Neural progenitor cell (in vitro differentiated cells): Measurements from ENCODE around the gene MGMT. TPM values are rescaled to one million over a fixed set of nuclear protein-coding genes. Genes with fewer than 3 reads are reported as not detected.

Experiments used
- DNase-seq: peaks from one replicate; pipeline ENCODE4 v3.0.0-alpha.2; 2016; ENCODE audit warnings: low spot score
- H2AFZ ChIP-seq: fragments of 200-600 bp; sonication (generic); replicated peaks from 2 replicates; pipeline ENCODE4 v1.6.1; 2016; ENCODE audit warnings: antibody characterized with exemption
- H3F3A ChIP-seq: fragments of 200-600 bp; sonication (generic); 2 replicates; pipeline ENCODE4 v1.6.1; 2016; ENCODE audit warnings: antibody characterized with exemption, low read depth
- H3K27ac ChIP-seq: fragments of 200-600 bp; sonication (generic); 2 replicates; pipeline ENCODE4 v1.5.1; 2016; ENCODE audit warnings: mild to moderate bottlenecking
- H3K27me3 ChIP-seq: fragments of 200-600 bp; sonication (generic); 2 replicates; pipeline ENCODE4 v1.6.1; 2016; ENCODE audit warnings: mild to moderate bottlenecking, moderate library complexity
- H3K36me3 ChIP-seq: fragments of 200-600 bp; sonication (generic); 2 replicates; pipeline ENCODE4 v1.5.1; 2016
- H3K4me1 ChIP-seq: fragments of 200-600 bp; sonication (generic); 2 replicates; pipeline ENCODE4 v1.6.1; 2016; ENCODE audit warnings: mixed run types
- H3K4me2 ChIP-seq: fragments of 200-600 bp; sonication (generic); 2 replicates; pipeline ENCODE4 v1.6.1; 2016
- H3K4me3 ChIP-seq: fragments of 200-600 bp; sonication (generic); 2 replicates; pipeline ENCODE4 v1.5.1; 2016
- H3K79me2 ChIP-seq: fragments of 200-600 bp; sonication (generic); 2 replicates; pipeline ENCODE4 v1.6.1; 2016; ENCODE audit warnings: low read depth
- H3K9ac ChIP-seq: fragments of 200-600 bp; sonication (generic); 2 replicates; pipeline ENCODE4 v1.6.1; 2016
- H3K9me3 ChIP-seq: fragments of 200-600 bp; sonication (generic); 2 replicates; pipeline ENCODE4 v1.5.1; 2016; ENCODE audit warnings: low read depth
- H4K20me1 ChIP-seq: fragments of 200-600 bp; sonication (generic); 2 replicates; pipeline ENCODE4 v1.6.1; 2016; ENCODE audit warnings: low read depth
- H3K27ac Mint-ChIP-seq: 3 replicates; pipeline ENCODE4 v1.8.0; 2021; ENCODE audit warnings: mixed read lengths
- H3K27me3 Mint-ChIP-seq: 2 replicates; pipeline ENCODE4 v1.8.0; 2022; ENCODE audit warnings: low read depth, mild to moderate bottlenecking, inconsistent platforms, moderate library complexity, mixed read lengths; ENCODE audit not compliant: insufficient read depth
- H3K36me3 Mint-ChIP-seq: 3 replicates; pipeline ENCODE4 v1.8.0; 2021; ENCODE audit warnings: mixed read lengths
- H3K4me1 Mint-ChIP-seq: 3 replicates; pipeline ENCODE4 v1.8.0; 2021; ENCODE audit warnings: mixed read lengths
- H3K4me3 Mint-ChIP-seq: 3 replicates; pipeline ENCODE4 v1.8.0; 2021; ENCODE audit warnings: mild to moderate bottlenecking, moderate library complexity, mixed read lengths
- H3K9me3 Mint-ChIP-seq: 3 replicates; pipeline ENCODE4 v1.8.0; 2020; ENCODE audit warnings: mixed read lengths
- CTCF ChIP-seq: fragments of 200-600 bp; sonication (generic); IDR thresholded peaks from 2 replicates; pipeline ENCODE4 v1.5.1; 2017; ENCODE audit warnings: antibody characterized with exemption, mild to moderate bottlenecking
- EZH2 ChIP-seq: fragments of 200-600 bp; sonication (generic); IDR thresholded peaks from 2 replicates; pipeline ENCODE4 v1.6.1; 2017; ENCODE audit warnings: antibody characterized with exemption, mild to moderate bottlenecking, moderate library complexity
- EZH2phosphoT487 ChIP-seq: fragments of 200-600 bp; sonication (generic); IDR thresholded peaks from 2 replicates; pipeline ENCODE4 v1.6.1; 2017; ENCODE audit warnings: antibody characterized with exemption
- total RNA-seq: library from RNA; depleted of rRNA; stranded (reverse); fragments of >200 nt; gene quantifications from 2 replicates; pipeline ENCODE4 v1.2.3, GENCODE V29; 2015; ENCODE audit warnings: low replicate concordance

Gene MGMT
- total RNA-seq, 1 donor from 2014 or later: 17.5 TPM

- H3K27ac ChIP-seq: no peak overlapping the region
- no peaks in the 10 kb centered on the region for H3K36me3 ChIP-seq
- H3K4me2 ChIP-seq: no peak overlapping the region
- H3K9ac ChIP-seq: no peak overlapping the region
- H3K27me3 ChIP-seq: no peaks in the 10 kb centered on the region
- H3K27ac Mint-ChIP-seq: no peak overlapping the region
- DNase-seq: no peak
- peaks cover 28% of the 10 kb centered on the region for H3K4me1 Mint-ChIP-seq
- no peak overlapping the region for H3K4me3 Mint-ChIP-seq
- peaks cover 13% of the 10 kb centered on the region for H3K4me1 ChIP-seq
- H3K9me3 ChIP-seq: no peaks in the 10 kb centered on the region
- no peaks in the 10 kb centered on the region for H3F3A ChIP-seq
- H3K36me3 Mint-ChIP-seq: peaks cover 2% of the 10 kb centered on the region
- no peaks in the 10 kb centered on the region for H3K9me3 Mint-ChIP-seq
- no peaks in the 10 kb centered on the region for H3K79me2 ChIP-seq
- H3K27me3 Mint-ChIP-seq: peaks cover 2% of the 10 kb centered on the region
- TF ChIP-seq EZH2phosphoT487: no peak
- H3K4me3 ChIP-seq: no peak overlapping the region
- H2AFZ ChIP-seq: no peak overlapping the region
- H4K20me1 ChIP-seq: no peaks in the 10 kb centered on the region
Measured at GRCh38 chr10:129652521-129653201, 185.6 kb downstream of the MGMT start.

GRCh38 chr10:129653428-129653827, 186.4 kb downstream of the MGMT start:
- DNase-seq: no peak
- no peak overlapping the region for H3K27ac Mint-ChIP-seq

GRCh38 chr10:129653861-129654260, 186.8 kb downstream of the MGMT start:
- H3K9me3 Mint-ChIP-seq: no peaks in the 10 kb centered on the region
- H3K79me2 ChIP-seq: no peaks in the 10 kb centered on the region
- H3K27ac ChIP-seq: no peak overlapping the region
- H3K4me1 ChIP-seq: peaks cover 10% of the 10 kb centered on the region
- peaks cover 2% of the 10 kb centered on the region for H3K36me3 Mint-ChIP-seq
- H3K4me1 Mint-ChIP-seq: peaks cover 32% of the 10 kb centered on the region
- H3K4me2 ChIP-seq: no peak overlapping the region
- no peak overlapping the region for H2AFZ ChIP-seq
- no peak overlapping the region for H3K9ac ChIP-seq
- no peak overlapping the region for H3K27ac Mint-ChIP-seq
- H3K4me3 ChIP-seq: no peak overlapping the region
- no peak overlapping the region for H3K4me3 Mint-ChIP-seq
- TF ChIP-seq EZH2 (no peak), EZH2phosphoT487 (no peak), CTCF (no peak)
- no peaks in the 10 kb centered on the region for H3F3A ChIP-seq
- no peaks in the 10 kb centered on the region for H3K36me3 ChIP-seq
- H3K27me3 ChIP-seq: no peaks in the 10 kb centered on the region
- no peaks in the 10 kb centered on the region for H4K20me1 ChIP-seq
- H3K27me3 Mint-ChIP-seq: peaks cover 2% of the 10 kb centered on the region
- H3K9me3 ChIP-seq: no peaks in the 10 kb centered on the region
- DNase-seq: no peak

More at GRCh38 chr10:129653428-129653827, 186.4 kb downstream of the MGMT start:
- Histone ChIP-seq H3K4me2 (no peak overlapping the region), H3K36me3 (no peaks in the 10 kb centered on the region), H4K20me1 (no peaks in the 10 kb centered on the region), H3K4me1 (peaks cover 15% of the 10 kb centered on the region), H3K27ac (no peak overlapping the region), H2AFZ (no peak overlapping the region), H3K9me3 (no peaks in the 10 kb centered on the region), H3K79me2 (no peaks in the 10 kb centered on the region), H3K4me3 (no peak overlapping the region), H3K27me3 (no peaks in the 10 kb centered on the region), H3K9ac (no peak overlapping the region), H3F3A (no peaks in the 10 kb centered on the region)
- Mint-ChIP-seq H3K9me3 (no peaks in the 10 kb centered on the region), H3K27me3 (peaks cover 2% of the 10 kb centered on the region), H3K36me3 (peaks cover 2% of the 10 kb centered on the region), H3K4me3 (no peak overlapping the region), H3K4me1 (peaks cover 34% of the 10 kb centered on the region)
- TF ChIP-seq CTCF: no peak
- TF ChIP-seq EZH2phosphoT487: no peak
- TF ChIP-seq EZH2: no peak

GRCh38 chr10:129654461-129654860, 187.4 kb downstream of the MGMT start:
- H3K27ac Mint-ChIP-seq: no peak overlapping the region
- no peak overlapping the region for H2AFZ ChIP-seq
- no peak overlapping the region for H3K4me2 ChIP-seq
- no peaks in the 10 kb centered on the region for H3K9me3 ChIP-seq
- TF ChIP-seq CTCF: no peak
- TF ChIP-seq EZH2: no peak
- H3K36me3 Mint-ChIP-seq: peaks cover 2% of the 10 kb centered on the region
- peaks cover 2% of the 10 kb centered on the region for H3K27me3 Mint-ChIP-seq
- H3K79me2 ChIP-seq: no peaks in the 10 kb centered on the region
- no peak overlapping the region for H3K9ac ChIP-seq
- no peak for DNase-seq
- no peak overlapping the region for H3K4me3 ChIP-seq
- H3F3A ChIP-seq: no peaks in the 10 kb centered on the region
- H3K4me1 ChIP-seq: peaks cover 4% of the 10 kb centered on the region
- no peak overlapping the region for H3K4me3 Mint-ChIP-seq
- H3K4me1 Mint-ChIP-seq: peaks cover 27% of the 10 kb centered on the region
- H3K27ac ChIP-seq: no peak overlapping the region
- no peaks in the 10 kb centered on the region for H3K9me3 Mint-ChIP-seq
- no peaks in the 10 kb centered on the region for H3K36me3 ChIP-seq
- no peaks in the 10 kb centered on the region for H3K27me3 ChIP-seq
- H4K20me1 ChIP-seq: no peaks in the 10 kb centered on the region
